GM12864 (cell line): ENCODE measurements around the gene ARHGAP45.

Experiments used
- DNase-seq: peaks from one replicate; pipeline ENCODE4 v3.0.0-alpha.2; 2011; ENCODE audit warnings: low read depth
- H3K4me3 ChIP-seq: 2 replicates; pipeline ENCODE4 v1.5.1; 2011; ENCODE audit warnings: mild to moderate bottlenecking, low read depth, low read length, control low read depth
- CTCF ChIP-seq: IDR thresholded peaks from 2 replicates; pipeline ENCODE4 v1.5.1; 2011; ENCODE audit warnings: low read depth, mild to moderate bottlenecking, moderate library complexity, low read length, control low read depth, inconsistent platforms; ENCODE audit errors: missing control alignments

ARHGAP45 gene

GRCh38 chr19:1094655-1094977, 27.6 kb downstream of the ARHGAP45 start:
- no peak for DNase-seq

GRCh38 chr19:1094978-1095701, 28.2 kb downstream of the ARHGAP45 start, which contains the start of gene POLR2E:
POLR2E (minus strand) TSS chr19:1095375; CDS start chr19:1095315, 60 bp downstream.
- peak within 1 kb of the TSS; percentile 65 for H3K4me3 ChIP-seq
- TF ChIP-seq CTCF: no peak
- peak; percentile 94 for DNase-seq

More at GRCh38 chr19:1094655-1094977, 27.6 kb downstream of the ARHGAP45 start:
- H3K4me3 ChIP-seq: peak overlapping the region; percentile 65
- TF ChIP-seq CTCF: no peak

- H3K4me3 ChIP-seq: no peak overlapping the region
- no peak for DNase-seq
- no peak for TF ChIP-seq CTCF
Measured at GRCh38 chr19:1097810-1098176, 30.8 kb downstream of the ARHGAP45 start.

GRCh38 chr19:1098177-1099051, 31.4 kb downstream of the ARHGAP45 start:
- DNase-seq: no peak

GRCh38 chr19:1101337-1101698, 34.4 kb downstream of the ARHGAP45 start:
- no peak overlapping the region for H3K4me3 ChIP-seq
- no peak for DNase-seq
- TF ChIP-seq CTCF: no peak

More at GRCh38 chr19:1098177-1099051, 31.4 kb downstream of the ARHGAP45 start:
- TF ChIP-seq CTCF: no peak
- H3K4me3 ChIP-seq: no peak overlapping the region

GRCh38 chr19:1102407-1103131, 35.6 kb downstream of the ARHGAP45 start:
- peak; percentile 66 for DNase-seq
- H3K4me3 ChIP-seq: no peak overlapping the region
- TF ChIP-seq CTCF: no peak
